ENCODE results near the gene ACAP1. TPM values are rescaled to one million over a fixed set of nuclear protein-coding genes. Genes with fewer than 3 reads are reported as not detected.

The ACAP1 gene
- total RNA-seq, 1 experiment from 2014 or later = 8.8 TPM

DNA sequence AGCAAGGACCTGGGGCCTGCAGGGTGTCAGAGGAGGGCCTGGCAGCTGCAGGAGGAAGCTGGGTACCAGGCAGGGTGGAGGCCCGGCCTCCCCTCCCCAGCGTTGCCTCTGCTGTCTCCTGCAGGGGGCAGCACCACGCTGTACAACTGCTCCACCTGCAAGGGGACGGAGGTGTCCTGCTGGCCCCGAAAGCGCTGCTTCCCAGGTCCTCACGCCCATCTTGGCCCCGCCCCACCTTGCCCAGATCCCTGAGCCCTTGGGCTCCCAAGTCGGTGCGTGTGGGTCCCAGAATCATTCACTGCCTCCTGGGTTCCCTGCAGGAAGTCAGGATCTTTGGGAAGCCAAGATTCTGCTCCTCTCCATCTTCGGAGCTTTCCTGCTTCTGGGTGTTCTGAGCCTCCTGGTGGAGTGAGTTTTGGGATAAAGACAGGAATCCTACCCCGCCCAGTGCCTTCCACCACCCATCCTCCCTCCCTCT lies 19.8 kb downstream of the ACAP1 start:
- DNase-seq (ENCODE audit: low read depth, low spot score) = peak; percentile 83
- CTCF ChIA-PET = interaction anchor here (0.6 to 2.9 kb wide), 13 partner anchors 11 to 633 kb away, joined by 3 to 21 read pairs (median 4); partner anchors contain the start of genes NEURL4, SENP3, TMEM102 and TMEM256
- RAD21 ChIA-PET (ENCODE audit: low non-redundant PET in 1 of 2, low total read pairs in 2 of 2, uncharacterized antibody in 2 of 2, unreplicated experiment in 2 of 2) = interaction anchor here in 1 of 2 experiments (0.7 to 2.0 kb wide), 4 partner anchors 47 to 204 kb away, joined by 3 to 6 read pairs (median 4); partner anchors contain the start of genes TMEM102 and TMEM256
- no peak overlapping the region for H3K27ac ChIP-seq (ENCODE audit: low read depth, low read length)
- no peaks in the 10 kb centered on the region for H3K9me3 ChIP-seq (ENCODE audit: control insufficient read depth in 1 of 2, insufficient read depth in 1 of 2, low read depth in 1 of 2, low read length in 2 of 2)
- H2AFZ ChIP-seq (ENCODE audit: low read depth, low read length, poor library complexity, severe bottlenecking) = no peak overlapping the region
- H3K27me3 ChIP-seq (ENCODE audit: insufficient read depth, low read length) = no peaks in the 10 kb centered on the region
- H3K4me1 ChIP-seq (ENCODE audit: control insufficient read depth in 1 of 2, insufficient read depth in 2 of 2, low read length in 2 of 2) = peaks cover 23 to 50% of the 10 kb centered on the region in 2 experiments
- no peaks in the 10 kb centered on the region for H3K36me3 ChIP-seq (ENCODE audit: control insufficient read depth in 1 of 2, insufficient read depth in 2 of 2, low read length in 2 of 2)
- no peak overlapping the region for H3K9ac ChIP-seq (ENCODE audit: low read length)
- peak overlapping the region; percentile 60 for H3K4me2 ChIP-seq (ENCODE audit: low read length)
- TF ChIP-seq TCF7L2 (IDR thresholded peaks at IDR 0.05; ENCODE audit: borderline replicate concordance, extremely low read depth, insufficient read depth, insufficient read length) = no peak
- TF ChIP-seq RAD21 (IDR thresholded peaks at IDR 0.05; ENCODE audit: low read depth) = peak; percentile 97
- TF ChIP-seq CTCF (IDR thresholded peaks at IDR 0.05 in 2 of 3, conservative IDR thresholded peaks at IDR 0.05 in 1 of 3; ENCODE audit: borderline replicate concordance in 1 of 3, insufficient read depth in 1 of 3, low read depth in 2 of 3, low read length in 2 of 3) = peak; percentile 86 to 92 (median 91)
- no peak for TF ChIP-seq SP1 (IDR thresholded peaks at IDR 0.05; ENCODE audit: low read depth)
- TF ChIP-seq ATF3 (IDR thresholded peaks at IDR 0.05) = no peak
- no peak for TF ChIP-seq EGR1 (IDR thresholded peaks at IDR 0.05; ENCODE audit: low read depth)
- no peak for TF ChIP-seq ZBTB33 (IDR thresholded peaks at IDR 0.05; ENCODE audit: extremely low read depth, insufficient replicate concordance, low read length)
- no peak for TF ChIP-seq MAX (IDR thresholded peaks at IDR 0.05)
- TF ChIP-seq, protein P1, sequence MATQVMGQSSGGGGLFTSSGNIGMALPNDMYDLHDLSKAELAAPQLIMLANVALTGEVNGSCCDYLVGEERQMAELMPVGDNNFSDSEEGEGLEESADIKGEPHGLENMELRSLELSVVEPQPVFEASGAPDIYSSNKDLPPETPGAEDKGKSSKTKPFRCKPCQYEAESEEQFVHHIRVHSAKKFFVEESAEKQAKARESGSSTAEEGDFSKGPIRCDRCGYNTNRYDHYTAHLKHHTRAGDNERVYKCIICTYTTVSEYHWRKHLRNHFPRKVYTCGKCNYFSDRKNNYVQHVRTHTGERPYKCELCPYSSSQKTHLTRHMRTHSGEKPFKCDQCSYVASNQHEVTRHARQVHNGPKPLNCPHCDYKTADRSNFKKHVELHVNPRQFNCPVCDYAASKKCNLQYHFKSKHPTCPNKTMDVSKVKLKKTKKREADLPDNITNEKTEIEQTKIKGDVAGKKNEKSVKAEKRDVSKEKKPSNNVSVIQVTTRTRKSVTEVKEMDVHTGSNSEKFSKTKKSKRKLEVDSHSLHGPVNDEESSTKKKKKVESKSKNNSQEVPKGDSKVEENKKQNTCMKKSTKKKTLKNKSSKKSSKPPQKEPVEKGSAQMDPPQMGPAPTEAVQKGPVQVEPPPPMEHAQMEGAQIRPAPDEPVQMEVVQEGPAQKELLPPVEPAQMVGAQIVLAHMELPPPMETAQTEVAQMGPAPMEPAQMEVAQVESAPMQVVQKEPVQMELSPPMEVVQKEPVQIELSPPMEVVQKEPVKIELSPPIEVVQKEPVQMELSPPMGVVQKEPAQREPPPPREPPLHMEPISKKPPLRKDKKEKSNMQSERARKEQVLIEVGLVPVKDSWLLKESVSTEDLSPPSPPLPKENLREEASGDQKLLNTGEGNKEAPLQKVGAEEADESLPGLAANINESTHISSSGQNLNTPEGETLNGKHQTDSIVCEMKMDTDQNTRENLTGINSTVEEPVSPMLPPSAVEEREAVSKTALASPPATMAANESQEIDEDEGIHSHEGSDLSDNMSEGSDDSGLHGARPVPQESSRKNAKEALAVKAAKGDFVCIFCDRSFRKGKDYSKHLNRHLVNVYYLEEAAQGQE (IDR thresholded peaks at IDR 0.05; ENCODE audit: low read depth) = no peak
- no peak for TF ChIP-seq YY1 (IDR thresholded peaks at IDR 0.05; ENCODE audit: extremely low read depth, insufficient replicate concordance, low read depth, low read length)
- peak; percentile 64 for TF ChIP-seq POLR2AphosphoS5 (IDR thresholded peaks at IDR 0.05; ENCODE audit: low read depth, low read length)
- no peak for TF ChIP-seq JUND (IDR thresholded peaks at IDR 0.05)
- ATAC-seq = peak; percentile 67
- POLR2A ChIA-PET = interaction anchor here (0.7 to 0.9 kb wide), 3 partner anchors 79 to 228 kb away, joined by 3 to 4 read pairs (median 3); partner anchors contain the start of genes MPDU1, POLR2A and TMEM102
- no peak overlapping the region for H3K4me3 ChIP-seq (replicated peaks in 1 of 2; ENCODE audit: low read depth in 1 of 2, low read length in 2 of 2)
- no peaks in the 10 kb centered on the region for H4K20me1 ChIP-seq (ENCODE audit: insufficient read depth)
- H3K79me2 ChIP-seq (ENCODE audit: insufficient read depth, low read length) = peaks cover 10% of the 10 kb centered on the region; the same call in 1 of the 2 replicates
- no TSS peak for BruUV-seq (replicated peaks)
- H3K9me2 ChIP-seq (ENCODE audit: insufficient read depth) = no peaks in the 10 kb centered on the region
- intact Hi-C loops (cut with micrococcal nuclease) = loop anchor here (1.0 to 5.0 kb wide), 4 partner anchors 36 to 205 kb away; partner anchors contain the start of genes PLSCR3, SENP3 and ZBTB4

Data from HCT116 (cell line).